ENCODE measurements around the gene ST8SIA5. TPM values are rescaled to one million over a fixed set of nuclear protein-coding genes. Genes with fewer than 3 reads are reported as not detected.
A peak's percentile ranks its signal among the peaks of the same experiment; 100 is the strongest.

The ST8SIA5 gene
- total and polyA plus RNA-seq, 5 experiments from 2014 or later: 0.25 TPM; not detected in 4

GRCh38 chr18:46736135-46736534, 20.7 kb downstream of the ST8SIA5 start:
- Mint-ChIP-seq H3K4me1 (no peaks in the 10 kb centered on the region), H3K36me3 (peaks cover 0 to 18% (median 2%) of the 10 kb centered on the region in 3 donors), H3K27ac (peak overlapping the region in 1 of 10 donors; percentile 68), H3K9me3 (peaks cover 0 to 17% (median 7%) of the 10 kb centered on the region in 9 donors), H3K4me3 (no peak overlapping the region), H3K27me3 (peaks cover 17 to 48% (median 33%) of the 10 kb centered on the region in 5 donors)
- POLR2A ChIA-PET: no interaction called here
- ATAC-seq (no peak), DNase-seq (no peak)

- H3K4me1 Mint-ChIP-seq: no peaks in the 10 kb centered on the region
- ATAC-seq: no peak
- H3K27ac Mint-ChIP-seq: no peak overlapping the region
- POLR2A ChIA-PET: no interaction called here
- no peak for DNase-seq
- peaks cover 0 to 24% (median 12%) of the 10 kb centered on the region in 9 donors for H3K9me3 Mint-ChIP-seq
- H3K4me3 Mint-ChIP-seq: no peak overlapping the region
- peaks cover 0 to 24% (median 2%) of the 10 kb centered on the region in 3 donors for H3K36me3 Mint-ChIP-seq
- peaks cover 11 to 43% (median 32%) of the 10 kb centered on the region in 5 donors for H3K27me3 Mint-ChIP-seq
These were observed 21.9 kb downstream of the ST8SIA5 start for GRCh38 chr18:46734981-46735380.

- Mint-ChIP-seq H3K27ac (no peak overlapping the region), H3K4me3 (no peak overlapping the region), H3K4me1 (no peaks in the 10 kb centered on the region), H3K36me3 (peaks cover 0 to 21% (median 4%) of the 10 kb centered on the region in 3 donors), H3K9me3 (peaks cover 0 to 27% (median 14%) of the 10 kb centered on the region in 9 donors), H3K27me3 (peaks cover 8 to 42% (median 23%) of the 10 kb centered on the region in 5 donors)
- no peak for DNase-seq
- POLR2A ChIA-PET: no interaction called here
- ATAC-seq: no peak
These were observed 23.0 kb downstream of the ST8SIA5 start for GRCh38 chr18:46733872-46734271.

GRCh38 chr18:46732801-46733200, 24.1 kb downstream of the ST8SIA5 start:
- no peak for DNase-seq
- Mint-ChIP-seq H3K36me3 (peaks cover 0 to 17% (median 4%) of the 10 kb centered on the region in 3 donors), H3K4me3 (no peak overlapping the region), H3K27me3 (peaks cover 4 to 35% (median 14%) of the 10 kb centered on the region in 5 donors), H3K27ac (no peak overlapping the region), H3K9me3 (peaks cover 0 to 23% (median 13%) of the 10 kb centered on the region in 9 donors), H3K4me1 (no peaks in the 10 kb centered on the region)
- no peak for ATAC-seq
- POLR2A ChIA-PET: no interaction called here

- no peak for DNase-seq
- no peaks in the 10 kb centered on the region for H3K4me1 Mint-ChIP-seq
These were observed 24.7 kb downstream of the ST8SIA5 start for GRCh38 chr18:46732201-46732600.

GRCh38 chr18:46731316-46731715, 25.5 kb downstream of the ST8SIA5 start:
- no peak for DNase-seq
- Mint-ChIP-seq H3K36me3 (peaks cover 0 to 17% (median 4%) of the 10 kb centered on the region in 3 donors), H3K4me1 (no peaks in the 10 kb centered on the region)

More at GRCh38 chr18:46732201-46732600, 24.7 kb downstream of the ST8SIA5 start:
- POLR2A ChIA-PET: no interaction called here
- Mint-ChIP-seq H3K27me3 (peaks cover 3 to 29% (median 12%) of the 10 kb centered on the region in 5 donors), H3K36me3 (peaks cover 0 to 17% (median 4%) of the 10 kb centered on the region in 3 donors), H3K27ac (no peak overlapping the region), H3K9me3 (peaks cover 0 to 23% (median 13%) of the 10 kb centered on the region in 9 donors), H3K4me3 (no peak overlapping the region)
- no peak for ATAC-seq

DNA sequence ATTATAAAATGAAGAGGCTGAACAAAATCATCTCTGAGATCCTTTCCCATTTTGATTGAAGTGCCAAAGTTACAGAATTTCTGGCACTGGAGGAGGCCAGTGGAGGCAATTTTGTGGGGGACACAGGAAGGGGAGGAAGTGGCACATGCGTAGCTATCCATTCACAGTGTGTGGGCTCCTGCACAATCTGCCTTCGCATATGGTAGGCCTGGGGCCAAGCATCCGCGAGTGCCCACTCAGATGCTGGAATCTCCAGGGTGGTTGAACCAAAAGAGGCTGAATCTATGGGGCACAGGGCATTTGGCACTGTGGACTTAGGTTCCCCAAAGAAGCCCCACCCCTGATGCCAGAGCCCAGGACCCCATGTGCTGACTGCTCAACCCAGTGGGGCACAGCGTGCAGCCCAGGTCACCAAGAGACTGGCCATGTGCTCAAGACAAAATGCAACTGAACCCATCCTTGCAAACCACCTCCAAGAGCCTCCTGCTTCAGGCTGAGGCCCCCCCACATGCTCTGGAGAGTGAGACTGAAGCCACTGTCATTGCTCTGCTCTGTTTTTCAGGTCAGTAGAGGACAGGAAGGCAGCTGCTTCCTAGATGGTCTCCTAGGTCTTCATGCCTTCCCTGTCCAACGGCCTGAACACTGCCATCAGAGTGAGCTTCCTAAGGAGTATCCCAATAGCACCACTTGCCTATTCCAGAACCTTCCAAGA, 28.5 kb downstream of the ST8SIA5 start:
- Mint-ChIP-seq H3K36me3 (peaks cover 0 to 17% (median 4%) of the 10 kb centered on the region in 3 donors), H3K27me3 (peaks cover 0 to 14% (median 0%) of the 10 kb centered on the region in 5 donors), H3K4me1 (no peaks in the 10 kb centered on the region), H3K9me3 (peaks cover 0 to 23% (median 13%) of the 10 kb centered on the region in 9 donors), H3K27ac (no peak overlapping the region), H3K4me3 (no peak overlapping the region)
- POLR2A ChIA-PET: no interaction called here
- DNase-seq (no peak), ATAC-seq (no peak)

More at GRCh38 chr18:46731316-46731715, 25.5 kb downstream of the ST8SIA5 start:
- Mint-ChIP-seq H3K27ac (no peak overlapping the region), H3K9me3 (peaks cover 0 to 23% (median 13%) of the 10 kb centered on the region in 9 donors), H3K27me3 (peaks cover 0 to 20% (median 6%) of the 10 kb centered on the region in 5 donors), H3K4me3 (no peak overlapping the region)
- POLR2A ChIA-PET: no interaction called here
- ATAC-seq: no peak

DNA sequence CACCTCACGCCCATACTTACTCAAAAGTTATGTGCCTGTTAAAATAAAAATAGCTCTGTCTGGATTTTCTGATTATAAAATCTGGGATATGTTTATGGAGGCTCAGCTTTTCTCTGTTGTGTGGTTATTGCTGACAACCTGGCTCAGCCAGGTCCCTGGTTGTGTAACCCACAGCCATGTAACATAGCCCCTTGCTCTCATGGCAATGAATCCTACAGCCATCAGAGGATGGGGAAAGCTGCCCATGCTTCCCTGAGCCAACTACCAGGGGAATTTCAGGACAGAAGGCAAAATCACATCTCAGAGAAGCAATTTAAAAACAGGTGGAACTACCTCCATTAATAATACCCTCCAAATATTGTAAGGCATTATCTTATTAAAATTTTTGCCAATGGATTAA, 29.7 kb downstream of the ST8SIA5 start:
- ATAC-seq: no peak
- no peaks in the 10 kb centered on the region for H3K4me1 Mint-ChIP-seq
- POLR2A ChIA-PET: no interaction called here
- peaks cover 0 to 17% (median 4%) of the 10 kb centered on the region in 3 donors for H3K36me3 Mint-ChIP-seq
- no peak overlapping the region for H3K27ac Mint-ChIP-seq
- peaks cover 0 to 23% (median 13%) of the 10 kb centered on the region in 9 donors for H3K9me3 Mint-ChIP-seq
- H3K4me3 Mint-ChIP-seq: no peak overlapping the region
- no peak for DNase-seq
- H3K27me3 Mint-ChIP-seq: peaks cover 0 to 14% (median 0%) of the 10 kb centered on the region in 5 donors

- H3K4me3 Mint-ChIP-seq: no peak overlapping the region
- DNase-seq: no peak
- no peak overlapping the region for H3K27ac Mint-ChIP-seq
- no peaks in the 10 kb centered on the region for H3K4me1 Mint-ChIP-seq
- POLR2A ChIA-PET: no interaction called here
- no peak for ATAC-seq
- peaks cover 0 to 28% (median under 1%) of the 10 kb centered on the region in 5 donors for H3K27me3 Mint-ChIP-seq
- peaks cover 0 to 6% (median 4%) of the 10 kb centered on the region in 3 donors for H3K36me3 Mint-ChIP-seq
- peaks cover 0 to 12% (median 7%) of the 10 kb centered on the region in 9 donors for H3K9me3 Mint-ChIP-seq
These were observed 31.5 kb downstream of the ST8SIA5 start for GRCh38 chr18:46725310-46725709.

GRCh38 chr18:46723856-46724415, 32.9 kb downstream of the ST8SIA5 start:
- H3K4me1 Mint-ChIP-seq: no peaks in the 10 kb centered on the region
- H3K27me3 Mint-ChIP-seq: peaks cover 0 to 32% (median 9%) of the 10 kb centered on the region in 5 donors
- no peak overlapping the region for H3K27ac Mint-ChIP-seq
- ATAC-seq (no peak), DNase-seq (no peak)
- peaks cover 0 to 3% (median 0%) of the 10 kb centered on the region in 9 donors for H3K9me3 Mint-ChIP-seq
- no peak overlapping the region for H3K4me3 Mint-ChIP-seq
- POLR2A ChIA-PET: no interaction called here
- H3K36me3 Mint-ChIP-seq: no peaks in the 10 kb centered on the region

DNA sequence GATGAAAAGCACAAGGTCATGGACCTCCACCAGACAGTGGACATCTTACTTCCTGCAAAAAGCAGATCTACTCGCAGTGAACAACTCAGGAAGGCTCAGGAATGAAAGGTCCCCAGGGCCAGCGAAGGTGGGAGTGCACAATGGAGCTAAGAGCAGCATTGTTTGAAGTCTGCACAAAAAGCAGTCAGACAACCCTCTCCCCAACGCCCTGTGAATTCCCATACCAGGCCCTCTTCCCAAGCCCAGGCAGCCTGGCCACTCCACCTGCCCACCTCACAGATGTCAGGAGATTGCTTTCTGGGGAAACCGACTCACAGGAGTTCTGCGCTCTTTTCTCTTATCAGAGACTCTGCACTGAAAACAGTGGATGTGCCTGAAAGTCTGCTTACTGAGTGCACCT, 34.8 kb downstream of the ST8SIA5 start:
- Mint-ChIP-seq H3K4me1 (no peaks in the 10 kb centered on the region), H3K27ac (no peak overlapping the region), H3K4me3 (no peak overlapping the region), H3K36me3 (no peaks in the 10 kb centered on the region), H3K9me3 (no peaks in the 10 kb centered on the region), H3K27me3 (peaks cover 3 to 42% (median 14%) of the 10 kb centered on the region in 5 donors)
- DNase-seq (no peak), ATAC-seq (no peak)
- POLR2A ChIA-PET: no interaction called here

DNA sequence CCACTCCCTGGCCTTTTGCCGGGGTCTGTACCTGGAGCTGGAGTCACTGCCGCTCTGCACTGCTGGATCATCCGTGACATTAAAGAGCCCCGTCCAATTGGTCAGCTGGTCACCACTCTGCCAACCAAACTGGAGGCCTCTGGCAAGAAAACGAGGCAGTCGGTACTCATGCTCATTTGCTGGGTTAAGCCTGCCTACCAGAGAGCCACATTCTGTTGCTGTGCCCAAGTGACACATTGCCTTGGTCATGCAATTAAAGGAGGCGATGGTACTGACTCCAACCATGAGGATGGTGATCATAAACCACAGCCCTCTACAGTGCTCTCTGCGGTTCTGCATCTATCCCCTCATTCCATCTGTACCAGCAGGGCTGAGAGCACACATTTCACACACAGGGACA, 35.5 kb downstream of the ST8SIA5 start:
- ATAC-seq: no peak
- POLR2A ChIA-PET: no interaction called here
- Mint-ChIP-seq H3K36me3 (no peaks in the 10 kb centered on the region), H3K4me3 (no peak overlapping the region), H3K9me3 (no peaks in the 10 kb centered on the region), H3K4me1 (no peaks in the 10 kb centered on the region), H3K27me3 (peaks cover 3 to 42% (median 14%) of the 10 kb centered on the region in 5 donors), H3K27ac (no peak overlapping the region)
- no peak for DNase-seq

DNA sequence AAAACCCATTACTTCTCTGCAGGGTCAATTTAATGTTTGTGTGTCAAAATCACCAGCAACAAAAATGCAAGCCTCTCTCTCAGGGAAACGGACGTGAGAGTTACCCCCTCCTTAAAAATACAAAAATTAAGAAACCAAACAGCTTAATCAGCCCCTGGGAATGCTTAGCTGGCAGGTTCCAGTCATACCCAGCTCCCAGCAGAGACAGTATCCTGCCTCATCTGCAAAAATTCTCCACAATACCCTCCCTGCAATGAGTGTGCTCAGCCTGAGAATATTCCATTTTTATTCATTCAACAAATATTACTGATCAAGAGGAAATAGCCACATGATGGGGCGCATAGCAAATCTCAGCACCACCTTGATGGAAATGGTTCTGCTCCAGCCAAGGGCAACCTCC, 36.3 kb downstream of the ST8SIA5 start:
- Mint-ChIP-seq H3K4me1 (no peaks in the 10 kb centered on the region), H3K4me3 (no peak overlapping the region), H3K27ac (no peak overlapping the region), H3K9me3 (no peaks in the 10 kb centered on the region), H3K36me3 (no peaks in the 10 kb centered on the region), H3K27me3 (peaks cover 3 to 42% (median 14%) of the 10 kb centered on the region in 5 donors)
- DNase-seq (no peak), ATAC-seq (no peak)
- POLR2A ChIA-PET: no interaction called here
